Esophagus muscularis mucosa (tissue), 4 donors: ENCODE data around the gene ASB18. TPM values are rescaled to one million over a fixed set of nuclear protein-coding genes. Genes with fewer than 3 reads are reported as not detected.

Experiments
- DNase-seq: peaks from one replicate; pipeline ENCODE4 v3.0.0-alpha.2; 2017; ENCODE audit errors: extremely low spot score
- H3K27ac ChIP-seq, 4 donors: fragments of 200-600 bp; sonication (generic); replicated peaks in 1 of 4; 1 replicate in 3 of 4; 2 replicates in 1 of 4; pipeline ENCODE4 v1.5.1; 2016 to 2019; ENCODE audit warnings: mild to moderate bottlenecking in 1 of 4
- H3K27me3 ChIP-seq, 4 donors: fragments of 200-600 bp; sonication (generic); one replicate each; pipeline versions ENCODE4 v1.5.1 to v1.6.0; 2016 to 2019
- H3K36me3 ChIP-seq, 4 donors: fragments of 200-600 bp; sonication (generic); one replicate each; pipeline ENCODE4 v1.5.1; 2016 to 2019
- H3K4me1 ChIP-seq, 4 donors: fragments of 200-600 bp; sonication (generic); one replicate each; pipeline ENCODE4 v1.5.1; 2016 to 2019
- H3K4me3 ChIP-seq, 4 donors: fragments of 200-600 bp; sonication (generic); 1 replicate in 2 of 4; 2 replicates in 2 of 4; pipeline ENCODE4 v1.5.1; 2016 to 2019; ENCODE audit warnings: mild to moderate bottlenecking in 4 of 4, moderate library complexity in 1 of 4
- H3K9me3 ChIP-seq, 4 donors: fragments of 200-600 bp; sonication (generic); 1 replicate in 3 of 4; 2 replicates in 1 of 4; pipeline ENCODE4 v1.5.1; 2016 to 2019
- CTCF ChIP-seq, 3 experiments: fragments of 200-600 bp in 2 of 3; fragments of 450-650 bp in 1 of 3; sonication (generic) in 2 of 3; IDR thresholded peaks; one replicate each; pipeline ENCODE4 v1.5.1; 2017 to 2019; ENCODE audit warnings: antibody characterized with exemption in 3 of 3, mild to moderate bottlenecking in 2 of 3, moderate library complexity in 1 of 3
- EP300 ChIP-seq: sonication (generic); formaldehyde crosslinking; IDR thresholded peaks from one replicate; pipeline ENCODE4 v1.6.1; 2017; ENCODE audit warnings: antibody characterized with exemption
- POLR2A ChIP-seq: fragments of 450-650 bp; IDR thresholded peaks from one replicate; pipeline ENCODE4 v1.6.1; 2017; ENCODE audit warnings: antibody characterized with exemption, moderate library complexity, mild to moderate bottlenecking, low read depth
- POLR2AphosphoS5 ChIP-seq, 2 donors: sonication (generic); formaldehyde crosslinking; IDR thresholded peaks; one replicate each; pipeline ENCODE4 v1.6.1; 2017; ENCODE audit warnings: antibody characterized with exemption in 2 of 2
- WGBS: methylation state at CpG from one replicate; pipeline ENCODE4 v1.1.5; 2018; 5-methylcytosine and 5-hydroxymethylcytosine counted together
- intact Hi-C: fragments of 100-400 bp; cut with DNase I; formaldehyde crosslinking; loops from one replicate; pipeline ENCODE4 v1.15.1; 2023
- total RNA-seq, 4 donors: library from RNA; depleted of rRNA; stranded (reverse); fragments of >200 nt; gene quantifications; one replicate each; pipeline versions ENCODE4 v1.1.0 to v1.2.1, GENCODE V29; 2016

The ASB18 gene
- total RNA-seq, 4 donors from 2014 or later: not detected

GRCh38 chr2:236166796-236167296, 97.4 kb downstream of the ASB18 start:
- WGBS: 5% methylated on average over 5 of the region's 29 CpGs
- H3K27me3 ChIP-seq: peaks cover 13 to 100% (median 95%) of the 10 kb centered on the region in 4 donors
- no peak for TF ChIP-seq POLR2AphosphoS5 (IDR thresholded peaks at IDR 0.05)
- TF ChIP-seq EP300: no peak
- TF ChIP-seq POLR2A: no peak
- TF ChIP-seq CTCF (IDR thresholded peaks at IDR 0.05): no peak
- H3K27ac ChIP-seq: no peak overlapping the region
- no peaks in the 10 kb centered on the region for H3K36me3 ChIP-seq
- H3K4me1 ChIP-seq: peaks cover 55 to 84% (median 74%) of the 10 kb centered on the region in 4 donors
- no peak for DNase-seq
- intact Hi-C loops: no loop called here
- H3K9me3 ChIP-seq: no peaks in the 10 kb centered on the region
- peak overlapping the region; percentile 44 to 55 (median 50) for H3K4me3 ChIP-seq

DNA sequence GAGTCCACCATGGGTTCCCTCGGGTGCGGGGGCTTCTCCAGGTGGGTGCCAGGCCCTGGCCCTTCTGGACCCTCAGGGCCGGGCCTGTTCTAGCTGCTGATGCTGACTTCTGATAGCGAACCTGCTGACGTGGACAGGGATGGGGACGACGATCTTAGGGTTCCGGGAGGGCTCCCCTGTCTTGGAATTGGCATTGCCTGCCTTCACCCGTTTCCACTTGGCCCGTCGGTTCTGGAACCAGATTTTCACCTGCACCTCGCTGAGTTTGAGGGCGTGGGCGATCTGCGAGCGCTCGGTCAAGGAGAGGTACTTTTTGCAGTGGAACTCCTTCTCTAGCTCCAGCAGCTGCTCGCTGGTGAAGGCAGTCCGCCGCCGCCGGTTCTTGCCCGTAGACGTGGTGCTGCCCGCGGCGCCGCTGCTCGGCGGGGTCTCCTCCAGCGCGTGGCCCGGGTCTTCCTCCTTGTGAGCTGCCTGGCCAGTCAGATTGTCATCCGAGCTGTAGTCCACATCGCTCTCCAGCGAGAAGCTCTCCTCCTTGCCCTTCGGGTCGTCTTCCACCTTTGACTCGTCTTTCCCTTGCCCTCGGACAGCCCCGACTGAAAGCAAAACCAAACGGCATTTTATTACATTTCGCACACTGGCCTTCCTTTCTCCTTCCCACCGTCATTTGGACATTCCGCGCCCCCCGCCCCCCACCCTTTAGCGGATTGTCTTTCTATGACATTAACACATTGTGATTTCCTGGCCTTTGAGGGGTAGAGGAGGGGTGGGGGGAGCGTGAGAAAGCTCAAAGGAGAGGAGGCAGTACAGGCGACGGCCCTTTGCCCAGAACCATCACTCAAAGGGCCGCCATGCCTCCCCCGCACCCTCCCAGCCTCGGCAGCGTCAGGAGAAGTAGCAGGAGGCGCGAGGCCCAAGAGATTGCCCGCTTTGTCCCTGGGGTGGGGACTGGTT, 98.1 kb downstream of the ASB18 start:
- intact Hi-C loops: no loop called here
- 3% methylated on average over 25 of the region's 58 CpGs for WGBS
- peak overlapping the region; percentile 29 to 52 (median 48) for H3K4me3 ChIP-seq

DNA sequence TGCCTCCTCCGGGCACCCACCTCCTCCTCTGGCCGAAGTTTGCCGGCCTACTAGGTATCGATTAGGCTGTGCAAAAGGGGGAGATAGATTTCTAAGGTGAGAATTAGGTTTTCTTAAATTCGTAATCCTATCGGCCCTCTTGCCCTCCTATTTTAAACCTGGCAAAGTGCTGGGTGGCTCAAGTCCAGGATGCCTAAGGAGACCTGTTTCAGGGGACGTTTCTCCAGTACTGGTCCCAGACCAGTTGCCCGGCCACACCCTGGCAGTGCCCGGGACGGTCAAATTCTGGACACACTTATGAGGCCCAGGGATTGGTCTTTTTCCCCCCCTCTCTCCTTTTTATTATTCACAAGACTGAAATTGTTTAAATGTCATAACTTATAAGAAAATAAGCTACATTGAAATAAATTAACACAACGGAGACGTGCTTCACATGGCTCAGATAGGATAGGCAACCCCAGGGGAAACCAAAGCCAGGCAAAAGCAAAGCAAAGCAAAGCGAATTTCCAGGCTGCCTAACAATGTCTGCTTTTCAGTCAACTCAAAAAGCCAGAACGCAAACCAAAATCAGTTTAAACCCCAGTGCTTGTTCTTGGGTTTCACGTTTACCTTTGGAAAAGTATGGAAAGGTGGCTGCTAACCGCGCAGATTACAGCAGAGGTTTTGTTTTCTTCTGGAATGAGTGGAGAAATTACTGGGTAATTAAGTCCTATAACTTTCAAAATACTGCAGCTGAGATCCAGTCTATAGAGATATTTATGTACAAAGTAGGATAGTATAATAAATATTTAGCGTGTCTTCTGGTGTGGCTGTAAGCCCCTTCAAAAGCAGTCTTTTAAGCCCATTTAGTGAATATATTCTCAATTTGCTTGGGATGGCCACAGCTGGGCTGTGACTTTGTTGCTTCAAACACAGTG, 99.0 kb downstream of the ASB18 start:
- 26% methylated on average over 17 of the region's 18 CpGs for WGBS
- H3K9me3 ChIP-seq: no peaks in the 10 kb centered on the region
- H3K27me3 ChIP-seq: peaks cover 13 to 100% (median 93%) of the 10 kb centered on the region in 4 donors
- H3K27ac ChIP-seq: no peak overlapping the region
- DNase-seq: no peak
- peak overlapping the region; percentile 40 to 50 (median 46) for H3K4me3 ChIP-seq
- intact Hi-C loops: no loop called here
- no peaks in the 10 kb centered on the region for H3K36me3 ChIP-seq
- TF ChIP-seq POLR2AphosphoS5 (IDR thresholded peaks at IDR 0.05): no peak
- TF ChIP-seq POLR2A: no peak
- no peak for TF ChIP-seq CTCF (IDR thresholded peaks at IDR 0.05)
- no peak for TF ChIP-seq EP300
- H3K4me1 ChIP-seq: peaks cover 49 to 73% (median 66%) of the 10 kb centered on the region in 4 donors

More for the DNA sequence above, 98.1 kb downstream of the ASB18 start:
- H3K36me3 ChIP-seq: no peaks in the 10 kb centered on the region
- H3K9me3 ChIP-seq: no peaks in the 10 kb centered on the region
- H3K4me1 ChIP-seq: peaks cover 49 to 76% (median 68%) of the 10 kb centered on the region in 4 donors
- H3K27me3 ChIP-seq: peaks cover 13 to 100% (median 94%) of the 10 kb centered on the region in 4 donors
- DNase-seq: no peak
- TF ChIP-seq CTCF (IDR thresholded peaks at IDR 0.05): no peak
- no peak for TF ChIP-seq POLR2AphosphoS5 (IDR thresholded peaks at IDR 0.05)
- no peak for TF ChIP-seq EP300
- no peak for TF ChIP-seq POLR2A
- no peak overlapping the region for H3K27ac ChIP-seq

DNA sequence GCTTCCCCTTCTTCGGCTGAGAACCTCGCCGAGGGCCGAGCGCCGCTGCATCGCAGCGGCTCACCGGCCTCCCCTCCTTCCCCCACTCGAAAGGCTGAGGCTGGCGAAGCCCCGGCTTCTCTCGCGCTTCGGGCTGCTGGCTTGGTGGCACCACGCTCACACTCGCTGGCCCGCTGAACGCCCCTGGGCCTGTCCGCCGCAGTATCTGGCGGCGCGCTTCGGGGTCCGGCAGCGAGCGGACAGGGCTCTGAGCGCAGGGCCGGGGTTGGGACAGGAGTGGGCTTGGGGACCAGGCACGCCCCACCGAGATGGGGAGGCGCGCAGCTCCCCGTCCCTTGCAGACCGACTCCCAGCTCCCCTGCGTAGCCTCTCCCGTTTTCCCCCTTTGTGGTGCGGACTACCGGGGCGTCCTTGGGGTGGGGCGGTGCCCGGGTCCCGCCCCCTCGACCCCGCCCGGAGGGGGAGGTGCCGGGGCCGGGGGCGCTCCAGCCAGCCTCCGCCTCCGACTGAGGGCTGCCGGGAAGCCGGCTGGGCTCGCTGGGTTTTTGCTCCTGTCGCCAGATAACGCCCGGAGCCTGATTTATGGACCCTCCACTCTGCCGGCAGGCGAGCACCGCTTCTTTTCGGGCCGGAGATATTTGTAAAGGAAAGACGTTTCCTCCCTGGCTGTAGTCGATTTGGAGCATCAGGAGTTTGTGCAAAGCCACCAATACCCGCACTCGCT, 99.8 kb downstream of the ASB18 start:
- H3K27me3 ChIP-seq: peaks cover 13 to 100% (median 93%) of the 10 kb centered on the region in 4 donors
- H3K9me3 ChIP-seq: no peaks in the 10 kb centered on the region
- no peaks in the 10 kb centered on the region for H3K36me3 ChIP-seq
- WGBS: 6% methylated on average over 3 of the region's 67 CpGs
- peaks cover 49 to 72% (median 68%) of the 10 kb centered on the region in 4 donors for H3K4me1 ChIP-seq
- TF ChIP-seq EP300 (no peak), CTCF (IDR thresholded peaks at IDR 0.05) (no peak), POLR2AphosphoS5 (IDR thresholded peaks at IDR 0.05) (no peak), POLR2A (no peak)
- DNase-seq: no peak
- intact Hi-C loops: no loop called here
- H3K4me3 ChIP-seq: peak overlapping the region; percentile 40 to 50 (median 46)
- H3K27ac ChIP-seq: no peak overlapping the region
